ENCODE results near the gene LRP8. TPM values are rescaled to one million over a fixed set of nuclear protein-coding genes. Genes with fewer than 3 reads are reported as not detected.

LRP8 gene
- total and polyA plus RNA-seq, 2 of the 13 experiments (the other 11 are each of a cell fraction or from before 2014, with no cell fraction given): 17.3 to 17.4 TPM

GRCh38 chr1:53326088-53326597, 1.7 kb downstream of the LRP8 start:
- BruUV-seq (replicated peaks): no TSS peak
- Histone ChIP-seq H3K9me3 (ENCODE audit: low read length) (no peaks in the 10 kb centered on the region), H4K20me1 (ENCODE audit: insufficient read depth, low read length) (no peaks in the 10 kb centered on the region), H3K4me2 (ENCODE audit: low read depth, low read length) (peak overlapping the region; percentile 90), H3K27ac (ENCODE audit: extremely low read length, insufficient read depth, low read length) (peak overlapping the region; percentile 91), H3K27me3 (ENCODE audit: control insufficient read depth in 1 of 2, insufficient read depth in 2 of 2, low read length in 2 of 2) (peaks cover 0 to 17% of the 10 kb centered on the region in 2 experiments; a peak in 3 of 5 replicates), H3K4me3 (replicated peaks in 1 of 3; ENCODE audit: insufficient read depth in 1 of 3, low read depth in 2 of 3, low read length in 3 of 3) (peak overlapping the region; percentile 76 to 88 (median 84)), H3K9ac (ENCODE audit: insufficient read depth, low read depth, low read length) (peak overlapping the region; percentile 82), H2AFZ (ENCODE audit: low read length) (no peak overlapping the region), H3K4me1 (ENCODE audit: insufficient read depth, low read length) (peaks cover 25% of the 10 kb centered on the region), H3K79me2 (ENCODE audit: insufficient read depth, low read length) (peaks cover 21% of the 10 kb centered on the region), H3K36me3 (replicated peaks in 1 of 2; ENCODE audit: control insufficient read depth in 1 of 2, insufficient read depth in 2 of 2, low read length in 2 of 2) (peaks cover 6 to 34% of the 10 kb centered on the region in 2 experiments)
- WGBS (ENCODE audit: low lambda C conversion rate): no CpG with 5 or more reads among the region's 42 CpGs
- peak; percentile 91 for DNase-seq (ENCODE audit: low spot score)
- ATAC-seq: peak; percentile 92
- FAIRE-seq: peak; percentile 70
- intact Hi-C loops (cut with micrococcal nuclease; ENCODE audit: unreplicated experiment) (no loop called here), in situ Hi-C loops (cut with HindIII; ENCODE audit: extremely low pct_ligation_motif_present, low pct_unique_long_range_greater_than_20kb) (no loop called here)
- CTCF ChIA-PET (ENCODE audit: low intra/inter-chr PET ratio, low total read pairs): no interaction called here
- POLR2A ChIA-PET: no interaction called here
- TF ChIP-seq ZNF513 (CRISPR knock-in tag; conservative IDR thresholded peaks at IDR 0.05) (0 out of 2 replicates have a peak, but pooled peaks have one; percentile 46), HNRNPH1 (optimal IDR thresholded peaks at IDR 0.05; ENCODE audit: low read depth, low read length) (no peak), HNF1A (IDR thresholded peaks at IDR 0.05; ENCODE audit: low read depth) (no peak), HNF1A (CRISPR knock-in tag; IDR thresholded peaks at IDR 0.05; ENCODE audit: borderline replicate concordance) (0 out of 2 replicates have a peak, but pooled peaks have one; percentile 51), CC2D1A (CRISPR knock-in tag; IDR thresholded peaks at IDR 0.05) (no peak), AKNA (CRISPR knock-in tag; IDR thresholded peaks at IDR 0.05; ENCODE audit: borderline replicate concordance) (peak; percentile 46; the same call in 1 of the 2 replicates), MTF1 (CRISPR knock-in tag; IDR thresholded peaks at IDR 0.05) (peak; percentile 29; the same call in 1 of the 2 replicates)
